Skin epidermis (tissue), 12 donors: ENCODE data around the gene USP36.

Source experiments
- H3K27ac ChIP-seq, 21 experiments: fragments of 200-600 bp; sonication (generic) in 11 of 21; one replicate each; pipeline ENCODE4 v1.5.0; 2020; ENCODE audit warnings: mild to moderate bottlenecking in 3 of 21, inconsistent platforms in 2 of 21, moderate library complexity in 2 of 21
- H3K4me3 ChIP-seq, 7 experiments: fragments of 200-600 bp; sonication (generic) in 2 of 7; one replicate each; pipeline ENCODE4 v1.5.0; 2020; ENCODE audit warnings: inconsistent platforms in 2 of 7, mild to moderate bottlenecking in 2 of 7, moderate library complexity in 1 of 7

The USP36 gene

DNA sequence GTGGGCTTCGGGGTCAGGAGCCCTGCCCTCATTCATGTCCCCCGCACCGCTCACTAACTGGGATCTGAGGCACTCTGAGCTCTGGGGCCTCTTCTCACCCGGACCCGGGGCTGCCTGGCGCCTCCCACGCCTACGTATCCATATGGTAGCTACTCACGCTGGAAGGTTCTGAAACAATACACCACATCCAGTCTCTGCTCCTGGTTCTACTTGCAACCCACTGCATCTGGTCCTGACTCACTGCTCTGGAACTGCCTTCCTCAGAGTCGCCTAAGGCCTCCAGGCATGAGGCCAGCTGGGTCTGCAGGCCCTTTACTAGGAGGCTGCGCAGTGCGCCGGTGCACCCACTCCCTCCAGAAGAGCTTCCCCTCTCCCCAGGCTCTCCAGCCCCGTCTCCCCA, 18.1 kb downstream of the USP36 start:
- Histone ChIP-seq H3K27ac (peak overlapping the region in 11 of 21 experiments; percentile 14 to 80 (median 48)), H3K4me3 (no peak overlapping the region)

DNA sequence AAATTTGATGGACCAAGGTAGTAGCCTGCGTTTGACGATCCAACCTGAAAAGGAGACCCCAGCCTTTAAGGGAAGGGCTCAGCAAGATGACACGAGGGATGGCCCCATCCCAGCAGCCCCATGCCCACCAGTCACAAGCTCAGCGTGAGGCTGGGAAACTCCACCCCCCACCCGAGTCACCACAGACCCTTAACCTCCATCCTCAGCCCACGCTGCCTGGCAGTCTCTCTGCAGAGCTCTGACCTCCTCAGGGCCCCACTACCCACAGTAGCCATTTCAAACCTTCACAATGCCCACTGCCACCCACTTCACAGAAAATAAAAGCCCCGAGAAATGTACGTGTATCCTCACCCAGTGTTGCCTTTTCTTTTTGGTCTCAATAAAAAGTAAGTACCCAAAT, 18.7 kb downstream of the USP36 start:
- Histone ChIP-seq H3K4me3 (no peak overlapping the region), H3K27ac (peak overlapping the region in 11 of 21 experiments; percentile 14 to 80 (median 48))

DNA sequence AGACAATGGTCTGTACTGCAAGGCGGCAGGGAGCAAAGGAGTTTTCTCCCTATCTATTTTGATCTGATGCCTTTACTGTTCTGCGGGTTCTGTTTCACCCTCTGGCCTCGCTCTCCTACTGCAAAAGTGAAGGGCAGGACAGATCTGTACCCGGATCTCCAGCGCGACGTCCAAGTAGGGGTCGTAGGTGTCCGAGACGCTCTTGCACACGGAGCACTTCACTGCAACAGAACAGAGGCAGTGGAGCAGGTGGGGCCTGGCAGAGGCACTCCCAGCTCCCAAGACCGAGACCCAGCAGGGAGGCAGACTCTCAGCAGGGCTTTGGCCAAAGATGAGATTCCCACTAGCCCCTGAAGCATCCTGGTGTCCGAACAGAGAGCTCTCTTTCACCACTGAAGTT, 19.8 kb downstream of the USP36 start:
- no peak overlapping the region for H3K4me3 ChIP-seq
- peak overlapping the region in 3 of 21 experiments; percentile 75 to 91 (median 85) for H3K27ac ChIP-seq

DNA sequence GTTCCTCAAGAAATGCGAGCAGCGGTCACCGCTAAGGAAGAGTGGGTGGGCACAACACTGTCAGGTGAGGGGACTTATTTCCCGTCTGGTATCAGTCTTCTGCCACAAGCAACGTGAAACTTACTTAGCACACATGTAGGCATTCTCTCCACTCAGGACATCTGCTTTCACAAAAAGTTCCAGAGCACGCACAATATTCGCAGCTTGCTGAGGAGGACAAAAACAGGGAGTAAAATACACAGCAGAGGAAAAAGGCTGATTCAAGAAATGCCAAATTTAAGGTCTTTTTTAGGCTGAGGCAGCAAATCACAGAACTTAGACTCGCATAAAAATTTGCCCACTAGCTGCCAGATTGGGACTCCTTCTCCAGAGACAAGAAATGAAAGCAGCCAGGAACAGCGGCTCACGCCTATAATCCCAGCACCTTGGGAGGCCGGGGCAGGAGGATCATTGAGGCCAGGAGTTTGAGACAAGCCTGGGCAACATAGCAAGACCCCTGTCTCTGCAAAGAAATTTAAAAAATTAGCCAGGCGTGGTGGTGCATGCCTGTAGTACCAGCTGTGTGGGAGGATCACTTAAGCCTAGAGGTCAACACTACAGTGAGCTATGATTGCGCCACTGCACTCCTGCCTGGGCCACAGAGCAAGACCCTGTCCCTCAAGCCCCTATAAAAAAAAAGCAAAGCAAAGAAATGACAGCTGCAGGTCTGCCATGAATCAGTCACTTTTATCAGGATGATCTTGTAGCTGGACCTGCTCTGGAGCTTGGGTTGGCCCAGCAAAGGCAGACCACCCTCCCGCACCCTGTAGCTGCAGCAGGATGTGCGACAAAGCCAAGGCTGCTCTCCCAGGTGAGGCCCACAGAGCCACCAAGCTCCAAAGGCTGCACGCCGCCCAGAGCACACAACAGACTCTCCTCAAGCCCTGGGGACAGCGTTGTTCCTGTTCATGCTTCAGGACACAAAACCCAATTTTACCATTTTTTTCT, 20.5 kb downstream of the USP36 start:
- H3K27ac ChIP-seq, result peak overlapping the region in 18 of 21 experiments; percentile 5 to 91 (median 66)
- no peak overlapping the region for H3K4me3 ChIP-seq

DNA sequence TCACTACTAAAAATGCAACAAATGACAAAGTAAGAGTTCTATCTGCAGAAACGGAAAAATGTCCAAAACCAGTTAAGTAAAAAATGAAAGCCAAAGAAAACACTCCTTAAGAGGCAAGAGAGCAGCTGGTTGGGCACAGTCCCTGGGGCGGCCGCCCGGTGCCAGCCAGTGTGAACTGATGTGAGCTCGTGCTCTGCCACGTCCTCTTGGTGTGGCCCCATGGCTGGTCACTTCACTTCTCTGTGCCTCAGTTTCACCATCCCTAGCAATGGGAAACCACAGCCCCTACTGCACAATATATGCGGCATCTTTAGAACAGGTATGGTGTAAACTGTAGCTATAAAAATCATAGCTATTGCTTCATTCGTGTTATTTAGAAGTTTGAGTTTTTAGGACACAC, 21.2 kb downstream of the USP36 start:
- H3K27ac ChIP-seq, result peak overlapping the region in 19 of 21 experiments; percentile 4 to 91 (median 65)
- no peak overlapping the region for H3K4me3 ChIP-seq

DNA sequence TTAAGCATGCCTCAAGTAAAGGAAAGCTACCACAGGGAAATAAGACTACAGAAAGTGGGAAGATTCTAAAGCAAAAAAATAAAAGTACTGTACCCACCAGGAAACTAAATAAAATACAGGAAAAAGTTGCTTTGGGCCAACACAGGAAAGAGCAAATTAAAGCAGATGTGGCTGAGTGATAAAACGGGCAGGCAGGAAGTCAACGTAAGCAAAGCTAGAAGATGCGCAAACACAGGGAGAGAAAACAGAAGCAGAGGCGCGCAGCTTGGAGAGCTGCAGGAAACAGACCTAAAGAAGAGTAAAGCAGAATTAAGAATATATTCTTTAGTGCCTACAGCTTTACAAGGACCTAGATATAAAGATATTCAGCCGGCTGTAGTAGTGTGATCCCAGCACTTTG, 21.7 kb downstream of the USP36 start:
- H3K4me3 ChIP-seq, result no peak overlapping the region
- peak overlapping the region in 19 of 21 experiments; percentile 4 to 91 (median 65) for H3K27ac ChIP-seq

DNA sequence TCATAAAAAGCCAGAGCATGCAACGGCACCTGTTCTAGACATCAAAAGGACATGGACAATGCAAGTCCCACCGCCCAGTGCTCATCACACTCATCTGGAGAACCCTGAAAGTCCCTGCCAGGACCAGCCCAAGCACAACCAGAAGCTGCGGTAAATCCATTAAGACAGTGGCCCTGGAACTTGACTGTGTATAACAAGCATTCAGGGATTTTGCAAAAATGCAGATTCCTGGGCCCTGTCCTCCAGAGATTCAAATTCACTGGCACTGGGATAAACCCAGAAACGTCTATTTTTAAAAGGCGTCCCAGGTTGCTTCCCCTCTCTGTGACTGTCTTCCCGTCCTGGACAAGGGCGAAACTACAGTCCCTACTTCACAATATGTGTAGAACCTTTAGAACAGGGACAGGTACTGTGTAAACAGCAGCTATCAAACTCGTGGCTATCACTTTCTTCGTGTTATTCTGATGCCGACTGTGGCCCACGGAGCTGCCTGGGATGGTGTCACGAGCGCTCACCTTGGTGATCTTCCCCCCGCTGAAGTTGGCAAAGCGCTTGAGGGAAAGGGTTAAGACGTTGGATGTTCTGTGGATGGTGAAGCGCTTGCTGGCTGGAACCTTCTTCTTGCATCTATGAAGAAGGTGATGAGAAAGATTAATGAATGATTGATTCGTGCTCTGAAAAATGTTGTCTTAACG, 22.3 kb downstream of the USP36 start:
- H3K4me3 ChIP-seq, result no peak overlapping the region
- peak overlapping the region in 17 of 21 experiments; percentile 5 to 91 (median 62) for H3K27ac ChIP-seq

DNA sequence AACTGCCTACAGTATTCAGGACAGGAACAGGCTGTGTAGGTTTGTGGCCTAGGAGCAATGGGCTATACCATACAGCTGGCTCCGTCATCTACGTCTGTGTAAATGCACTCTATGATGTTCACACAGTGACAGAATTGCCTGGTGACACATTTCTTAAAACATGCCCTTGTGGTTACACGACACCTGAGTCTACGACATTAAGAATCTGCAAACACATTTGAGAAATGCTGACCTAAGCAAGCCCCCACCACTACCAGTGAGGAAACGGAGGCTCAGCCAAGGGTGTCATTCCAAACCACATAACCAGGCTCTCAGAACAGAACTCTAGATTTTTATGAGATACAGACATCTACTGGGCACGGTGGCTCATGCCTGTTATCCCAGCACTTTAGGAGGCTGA, 23.5 kb downstream of the USP36 start:
- Histone ChIP-seq H3K27ac (peak overlapping the region in 11 of 21 experiments; percentile 26 to 91 (median 62)), H3K4me3 (no peak overlapping the region)

DNA sequence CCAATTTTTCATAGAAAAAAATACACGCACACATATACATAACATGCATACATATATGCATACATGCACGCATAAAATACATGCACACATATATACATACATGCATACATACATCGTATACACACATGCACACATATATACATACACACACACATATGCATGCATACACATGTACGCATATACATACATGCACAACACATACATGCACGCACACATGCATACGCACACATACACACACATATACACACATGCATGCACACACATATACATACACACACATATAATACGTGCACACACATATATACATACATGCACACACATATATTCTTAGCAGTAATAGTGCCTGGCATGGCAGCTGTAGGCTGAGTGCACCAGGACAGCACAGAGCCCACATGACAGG, 24.9 kb downstream of the USP36 start:
- Histone ChIP-seq H3K4me3 (no peak overlapping the region), H3K27ac (no peak overlapping the region)

DNA sequence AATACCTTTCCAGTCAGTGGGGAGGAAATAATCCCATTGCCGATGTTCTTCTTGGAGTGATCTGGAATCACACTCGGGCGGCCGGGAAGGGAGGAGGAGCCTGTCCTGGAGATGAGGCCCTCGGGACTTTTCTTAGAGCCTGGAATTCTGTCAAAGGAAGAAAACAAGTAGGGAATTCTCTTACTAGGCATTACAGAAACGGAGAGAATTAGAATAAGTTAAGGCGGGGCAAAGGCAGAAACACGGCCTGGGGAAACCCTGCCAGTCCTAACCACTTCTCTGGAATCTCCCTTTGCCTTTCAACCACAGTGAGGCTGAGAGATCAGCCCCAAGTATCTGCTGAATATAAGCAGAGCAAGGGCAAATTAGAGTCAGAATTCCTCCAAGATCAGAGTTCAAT, 27.8 kb downstream of the USP36 start:
- H3K4me3 ChIP-seq, result no peak overlapping the region
- H3K27ac ChIP-seq, result peak overlapping the region in 11 of 21 experiments; percentile 1 to 69 (median 50)

DNA sequence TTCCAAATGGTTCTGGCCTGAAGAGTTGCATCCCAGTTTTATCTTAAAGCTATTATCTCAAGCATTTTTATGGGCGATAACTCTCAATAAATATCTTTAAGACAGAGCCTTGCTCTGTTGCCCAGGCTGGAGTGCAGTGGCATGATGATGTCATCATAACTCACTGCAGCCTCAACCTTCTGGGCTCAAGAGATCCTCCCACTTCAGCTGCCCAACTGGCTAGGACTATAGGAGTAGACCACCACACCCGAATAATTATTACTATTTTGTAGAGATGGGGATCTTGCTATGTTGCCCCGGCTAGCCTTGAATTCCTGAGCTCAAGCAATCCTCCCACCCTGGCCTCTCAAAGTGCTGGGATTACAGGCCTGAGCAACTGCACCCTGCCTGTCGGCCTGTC, 32.5 kb downstream of the USP36 start:
- Histone ChIP-seq H3K4me3 (no peak overlapping the region), H3K27ac (peak overlapping the region in 1 of 21 experiments; percentile 35)

DNA sequence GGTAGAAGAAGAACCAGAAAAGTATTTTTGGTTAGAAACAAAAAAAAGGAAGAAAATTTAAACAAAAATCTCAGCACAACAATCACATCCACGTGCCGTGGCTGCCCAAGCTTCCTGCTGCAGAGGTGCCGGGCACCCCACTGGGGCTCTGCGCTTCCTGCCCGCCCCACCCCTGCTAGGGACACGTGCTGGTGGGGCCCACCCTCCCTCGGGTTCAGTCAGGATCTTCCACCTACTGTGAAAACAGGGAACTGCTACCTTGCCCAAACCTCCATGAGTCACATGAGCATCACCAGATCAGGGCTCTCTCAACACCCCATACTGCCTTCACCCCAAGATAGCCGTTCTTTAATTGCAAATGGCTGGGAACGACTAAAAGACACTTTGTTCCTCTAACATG, 34.2 kb downstream of the USP36 start:
- no peak overlapping the region for H3K4me3 ChIP-seq
- peak overlapping the region in 6 of 21 experiments; percentile 27 to 74 (median 52) for H3K27ac ChIP-seq

DNA sequence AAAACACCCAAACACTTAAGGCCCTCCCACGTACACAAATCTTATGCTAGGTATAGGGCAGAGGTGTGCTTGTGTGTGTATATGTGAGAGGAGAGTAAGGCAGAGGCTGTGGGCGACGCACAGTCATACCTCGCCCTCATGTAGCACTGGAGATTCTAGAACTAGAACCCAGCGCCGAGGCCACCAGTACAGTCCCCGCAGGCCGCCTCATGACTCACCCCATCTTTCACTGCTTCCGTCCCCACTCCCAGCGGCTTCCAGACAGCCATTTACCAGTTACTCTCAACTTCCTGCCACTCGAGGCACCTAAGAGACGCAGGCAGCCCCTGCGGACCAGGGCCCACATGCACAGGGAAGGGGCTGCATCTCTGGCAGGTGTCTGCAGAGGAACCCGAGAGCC, 35.3 kb downstream of the USP36 start:
- Histone ChIP-seq H3K27ac (peak overlapping the region in 14 of 21 experiments; percentile 12 to 74 (median 48)), H3K4me3 (no peak overlapping the region)

DNA sequence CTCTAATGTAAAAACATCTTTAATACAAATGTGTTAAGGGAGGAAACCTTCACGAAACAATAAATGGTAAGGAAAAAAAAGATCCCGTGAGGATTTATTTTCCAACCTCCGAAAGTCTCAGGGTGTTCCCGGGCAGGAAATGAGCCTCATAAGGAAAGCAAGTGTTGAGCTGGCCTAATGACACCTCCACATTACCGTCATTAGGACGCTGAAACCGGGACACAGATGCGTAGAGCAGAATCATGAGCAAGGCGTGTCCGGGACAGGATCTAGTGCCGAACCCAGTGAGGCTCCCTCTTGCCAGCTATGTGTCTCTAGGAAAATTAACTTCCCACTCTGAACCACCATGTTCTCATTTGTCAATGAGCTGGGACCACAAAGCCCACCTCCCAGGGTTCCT, 35.8 kb downstream of the USP36 start:
- no peak overlapping the region for H3K4me3 ChIP-seq
- H3K27ac ChIP-seq, result peak overlapping the region in 14 of 21 experiments; percentile 12 to 74 (median 46)

DNA sequence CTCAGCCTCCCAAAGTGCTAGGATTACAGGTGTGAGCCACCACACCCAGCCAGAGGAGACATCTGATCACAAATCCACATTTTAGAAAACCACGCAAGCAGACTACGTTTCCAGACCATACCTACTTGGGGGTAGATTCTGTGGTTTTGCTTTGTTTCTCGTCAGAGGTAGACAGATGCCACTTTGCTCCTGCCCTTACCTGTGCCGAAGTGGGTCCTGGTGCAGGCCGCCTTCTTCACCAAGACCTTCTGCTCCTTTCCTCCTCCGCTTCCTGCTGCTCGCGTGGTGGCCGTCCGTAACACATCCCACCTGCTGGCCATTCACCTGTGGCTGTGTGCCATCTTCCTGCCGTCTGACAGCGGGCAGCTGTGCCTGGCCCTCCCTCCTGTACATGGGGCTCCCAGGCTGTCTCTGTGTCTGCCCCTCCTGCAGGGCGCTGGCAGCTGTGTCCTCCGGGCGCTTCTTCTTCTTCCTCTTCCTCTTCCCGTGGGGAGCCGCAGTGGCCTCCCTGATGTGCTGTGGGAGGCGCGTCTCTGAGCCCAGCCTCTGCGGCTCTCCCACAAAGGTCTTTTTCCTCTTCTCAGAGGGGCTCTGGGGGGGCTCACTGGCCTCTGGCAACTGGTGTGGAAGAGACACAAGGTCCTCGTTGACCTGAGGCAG, 37.3 kb downstream of the USP36 start:
- H3K27ac ChIP-seq, result peak overlapping the region in 9 of 21 experiments; percentile 1 to 66 (median 25)
- no peak overlapping the region for H3K4me3 ChIP-seq

DNA sequence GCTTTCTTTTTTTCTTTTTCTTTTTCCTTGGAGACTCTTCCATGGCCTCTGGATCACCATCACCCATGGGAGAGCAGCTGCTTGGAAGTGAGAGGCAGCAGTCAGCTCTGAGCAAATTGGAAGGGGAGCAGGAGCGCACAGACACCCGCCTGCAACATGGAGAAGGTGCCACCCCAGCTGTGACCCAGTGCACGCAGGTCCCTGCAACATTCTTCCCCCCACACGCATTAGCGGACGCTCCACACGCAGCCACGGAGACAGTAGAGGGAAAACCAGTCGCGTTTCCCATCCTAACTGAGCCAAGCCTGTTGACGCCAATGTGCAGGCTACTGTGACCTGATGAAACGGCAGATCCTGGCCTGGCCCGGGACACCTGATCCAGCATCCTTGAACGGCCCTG, 38.2 kb downstream of the USP36 start:
- H3K27ac ChIP-seq, result peak overlapping the region in 1 of 21 experiments; percentile 41
- no peak overlapping the region for H3K4me3 ChIP-seq

DNA sequence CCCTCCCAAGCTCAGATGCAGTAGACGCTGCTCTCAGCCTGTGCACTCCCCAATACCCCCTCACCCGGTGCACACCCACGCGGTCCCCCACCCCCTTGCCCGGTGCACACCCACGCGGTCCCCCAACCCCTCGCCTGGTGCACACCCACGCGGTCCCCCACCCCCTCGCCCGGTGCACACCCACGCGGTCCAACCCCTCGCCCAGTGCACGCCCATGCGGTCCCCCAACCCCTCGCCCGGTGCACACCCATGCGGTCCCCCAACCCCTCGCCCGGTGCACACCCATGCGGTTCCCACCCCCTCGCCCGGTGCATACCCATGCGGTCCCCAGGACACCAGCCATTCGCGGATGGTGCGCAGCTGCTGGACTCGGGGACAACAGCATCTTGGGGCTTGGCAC, 38.6 kb downstream of the USP36 start:
- peak overlapping the region in 1 of 21 experiments; percentile 41 for H3K27ac ChIP-seq

DNA sequence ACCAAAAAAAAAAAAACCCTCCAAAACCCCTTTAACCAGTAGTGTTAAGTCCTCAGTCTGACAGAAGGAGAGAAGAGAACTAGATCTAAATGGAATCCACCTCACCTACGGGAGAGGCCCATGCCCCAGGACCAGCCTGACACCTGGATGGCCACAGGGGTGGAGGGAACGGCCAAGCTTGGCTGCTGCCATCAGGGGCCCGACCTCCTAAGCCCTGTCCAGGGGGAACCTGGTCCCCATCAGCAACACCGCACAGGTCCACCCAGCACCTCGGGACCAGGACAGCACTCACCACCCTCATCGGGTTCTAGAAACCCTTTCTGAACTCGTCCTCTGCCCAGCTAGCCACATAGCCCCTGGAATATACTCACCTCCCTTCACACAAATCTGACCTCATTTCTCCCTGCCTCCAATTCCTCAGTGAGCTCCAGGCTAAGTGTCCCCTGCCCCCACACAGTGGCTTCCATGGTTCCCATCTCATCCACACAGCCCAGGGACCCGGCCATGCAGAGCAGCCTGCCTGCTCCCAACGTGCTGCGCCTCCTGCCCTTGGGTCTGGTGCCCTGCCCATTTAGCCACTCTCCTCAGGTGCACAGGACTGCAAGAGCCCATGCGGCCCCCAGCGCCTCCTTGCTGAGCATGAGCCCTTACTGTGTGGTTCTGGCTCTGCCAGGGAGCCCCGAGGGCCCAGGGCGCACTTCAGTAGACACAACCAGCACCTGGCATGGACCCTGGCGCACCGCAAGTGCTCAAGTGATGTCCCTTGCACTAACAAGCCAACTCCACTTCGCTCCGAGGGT, 40.3 kb downstream of the USP36 start:
- Histone ChIP-seq H3K4me3 (no peak overlapping the region), H3K27ac (peak overlapping the region in 1 of 21 experiments; percentile 65)

More for the DNA sequence above, 38.6 kb downstream of the USP36 start:
- H3K4me3 ChIP-seq, result no peak overlapping the region
